ENCODE results near the gene CXorf38. TPM values are rescaled to one million over a fixed set of nuclear protein-coding genes. Genes with fewer than 3 reads are reported as not detected.

Gene CXorf38
- total RNA-seq, 4 donors from 2014 or later: 3.6 to 29.1 (median 21.7) TPM

GRCh38 chrX:40579141-40579540 is 68.2 kb downstream of the CXorf38 start:
- TF ChIP-seq, protein P1, sequence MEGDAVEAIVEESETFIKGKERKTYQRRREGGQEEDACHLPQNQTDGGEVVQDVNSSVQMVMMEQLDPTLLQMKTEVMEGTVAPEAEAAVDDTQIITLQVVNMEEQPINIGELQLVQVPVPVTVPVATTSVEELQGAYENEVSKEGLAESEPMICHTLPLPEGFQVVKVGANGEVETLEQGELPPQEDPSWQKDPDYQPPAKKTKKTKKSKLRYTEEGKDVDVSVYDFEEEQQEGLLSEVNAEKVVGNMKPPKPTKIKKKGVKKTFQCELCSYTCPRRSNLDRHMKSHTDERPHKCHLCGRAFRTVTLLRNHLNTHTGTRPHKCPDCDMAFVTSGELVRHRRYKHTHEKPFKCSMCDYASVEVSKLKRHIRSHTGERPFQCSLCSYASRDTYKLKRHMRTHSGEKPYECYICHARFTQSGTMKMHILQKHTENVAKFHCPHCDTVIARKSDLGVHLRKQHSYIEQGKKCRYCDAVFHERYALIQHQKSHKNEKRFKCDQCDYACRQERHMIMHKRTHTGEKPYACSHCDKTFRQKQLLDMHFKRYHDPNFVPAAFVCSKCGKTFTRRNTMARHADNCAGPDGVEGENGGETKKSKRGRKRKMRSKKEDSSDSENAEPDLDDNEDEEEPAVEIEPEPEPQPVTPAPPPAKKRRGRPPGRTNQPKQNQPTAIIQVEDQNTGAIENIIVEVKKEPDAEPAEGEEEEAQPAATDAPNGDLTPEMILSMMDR (IDR thresholded peaks at IDR 0.05): no peak
- TF ChIP-seq POLR2A (IDR thresholded peaks at IDR 0.05): no peak
- intact Hi-C loops (cut with DNase I; ENCODE audit: low total_unique reads): no loop called here
- H3K4me3 ChIP-seq: no peak overlapping the region
- H3K4me1 ChIP-seq: no peaks in the 10 kb centered on the region
- H3K27ac ChIP-seq: no peak overlapping the region
- H3K27me3 ChIP-seq: no peaks in the 10 kb centered on the region
- H3K9me3 ChIP-seq: no peaks in the 10 kb centered on the region
- H3K36me3 ChIP-seq: no peaks in the 10 kb centered on the region
- DNase-seq: no peak

DNA sequence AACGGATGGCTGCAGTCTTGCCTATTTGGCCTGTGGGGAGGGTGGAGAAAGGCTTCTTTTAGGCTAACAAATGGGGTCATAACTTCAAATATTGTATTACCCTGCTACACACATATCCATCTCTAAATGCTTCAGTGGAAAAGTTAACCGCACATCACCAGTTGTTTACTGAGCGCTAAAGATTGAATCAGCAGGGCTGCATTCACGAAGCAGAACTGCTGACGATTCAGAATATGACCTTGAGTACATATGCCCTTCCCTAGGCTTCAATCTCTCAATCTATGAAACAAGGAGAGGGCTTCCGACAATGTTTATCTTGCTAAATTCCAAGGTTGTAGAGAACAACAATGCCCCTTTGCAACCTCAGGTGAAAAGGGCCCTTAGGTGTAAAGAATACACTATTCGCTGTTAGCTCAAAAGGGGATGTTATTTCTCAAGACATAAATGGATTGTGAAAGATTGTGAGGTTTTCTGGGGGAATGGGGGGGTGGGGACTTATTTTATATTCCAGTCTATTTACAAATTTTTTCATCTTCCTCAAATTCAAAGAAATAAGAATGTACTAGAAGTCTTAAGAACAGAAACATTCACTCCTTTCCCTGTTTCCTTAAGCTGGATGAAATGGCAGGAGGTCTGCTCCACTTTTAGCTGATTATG is 69.2 kb downstream of the CXorf38 start:
- DNase-seq: no peak
- Histone ChIP-seq H3K4me1 (no peaks in the 10 kb centered on the region), H3K27ac (no peak overlapping the region), H3K9me3 (no peaks in the 10 kb centered on the region), H3K4me3 (no peak overlapping the region), H3K36me3 (no peaks in the 10 kb centered on the region), H3K27me3 (no peaks in the 10 kb centered on the region)
- TF ChIP-seq POLR2A (IDR thresholded peaks at IDR 0.05): no peak
- TF ChIP-seq, protein P1 (IDR thresholded peaks at IDR 0.05): no peak
- intact Hi-C loops (cut with DNase I; ENCODE audit: low total_unique reads): no loop called here

Other genes starting within 250 kb of the CXorf38 start
- gene ATP6AP2, start 66.6 kb downstream of the CXorf38 start, total RNA-seq: 100 to 1,000 TPM in 1 of 4 donors, 10 to 100 TPM in 3; 66.8 to 130 (median 94.5) TPM
- not detected for gene MPC1L, start 24.1 kb downstream of the CXorf38 start, total RNA-seq
- 100 to 1,000 TPM in 1 of 4 donors, 10 to 100 TPM in 3; 12.6 to 125 (median 46.8) TPM for gene MED14, start 88.0 kb upstream of the CXorf38 start, total RNA-seq

Measured in uterus (tissue), 4 donors.